HUES48 (cell line): ENCODE measurements around the gene KAZALD1.
A peak's percentile ranks its signal among the peaks of the same experiment; 100 is the strongest.

Experiments used
- H3K27ac ChIP-seq: one replicate; pipeline ENCODE4 v1.7.0; 2013; ENCODE audit warnings: low read depth, low read length, inconsistent platforms
- H3K27me3 ChIP-seq: 2 replicates; pipeline ENCODE4 v1.6.1; 2013; ENCODE audit warnings: mild to moderate bottlenecking, low read length; ENCODE audit not compliant: control insufficient read depth, insufficient read depth
- H3K36me3 ChIP-seq: 2 replicates; pipeline ENCODE4 v1.6.1; 2013; ENCODE audit warnings: low read length; ENCODE audit not compliant: control insufficient read depth, insufficient read depth
- H3K4me1 ChIP-seq: 2 replicates; pipeline ENCODE4 v1.6.1; 2013; ENCODE audit warnings: mild to moderate bottlenecking, low read length; ENCODE audit not compliant: control insufficient read depth, insufficient read depth
- H3K4me3 ChIP-seq: 2 replicates; pipeline ENCODE4 v1.5.1; 2013; ENCODE audit warnings: mild to moderate bottlenecking, low read depth, low read length
- H3K9ac ChIP-seq: 2 replicates; pipeline ENCODE4 v1.6.1; 2013; ENCODE audit warnings: mild to moderate bottlenecking, low read depth, low read length, moderate library complexity
- H3K9me3 ChIP-seq: 2 replicates; pipeline ENCODE4 v1.6.1; 2013; ENCODE audit warnings: low read length; ENCODE audit not compliant: control insufficient read depth, insufficient read depth

KAZALD1 gene, protein sequence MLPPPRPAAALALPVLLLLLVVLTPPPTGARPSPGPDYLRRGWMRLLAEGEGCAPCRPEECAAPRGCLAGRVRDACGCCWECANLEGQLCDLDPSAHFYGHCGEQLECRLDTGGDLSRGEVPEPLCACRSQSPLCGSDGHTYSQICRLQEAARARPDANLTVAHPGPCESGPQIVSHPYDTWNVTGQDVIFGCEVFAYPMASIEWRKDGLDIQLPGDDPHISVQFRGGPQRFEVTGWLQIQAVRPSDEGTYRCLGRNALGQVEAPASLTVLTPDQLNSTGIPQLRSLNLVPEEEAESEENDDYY

DNA sequence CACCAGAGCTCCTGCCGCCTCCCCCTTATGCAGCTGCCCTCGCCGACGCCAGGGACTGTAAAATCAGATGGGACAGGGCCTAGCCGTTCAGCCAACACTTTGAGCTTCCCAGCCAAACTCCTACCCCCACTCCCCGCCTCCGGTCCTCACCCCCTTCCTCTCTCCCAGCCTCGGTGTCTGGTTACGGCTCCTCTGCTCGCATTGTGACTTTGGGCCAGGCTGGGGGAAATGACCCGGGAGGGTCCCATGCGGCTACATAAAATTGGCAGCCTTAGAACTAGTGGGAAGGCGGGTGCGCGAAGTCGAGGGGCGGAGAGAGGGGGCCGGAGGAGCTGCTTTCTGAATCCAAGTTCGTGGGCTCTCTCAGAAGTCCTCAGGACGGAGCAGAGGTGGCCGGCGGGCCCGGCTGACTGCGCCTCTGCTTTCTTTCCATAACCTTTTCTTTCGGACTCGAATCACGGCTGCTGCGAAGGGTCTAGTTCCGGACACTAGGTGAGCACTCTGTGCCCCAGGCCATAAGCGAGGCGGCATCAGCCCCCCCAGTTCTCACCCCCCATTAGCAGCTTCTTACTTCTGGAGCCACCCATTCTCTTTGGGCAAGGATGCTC lies at the start of gene KAZALD1:
Gene KAZALD1, plus strand, starts transcription at position 366 of the 608 bp plus-strand sequence. CDS start 604 bp downstream, outside the sequence.
- Histone ChIP-seq H3K36me3 (0 out of 2 replicates have a peak, but pooled peaks cover 4% of the 10 kb centered on the region), H3K27ac (peak within 1 kb of the TSS; percentile 92), H3K4me3 (peak within 1 kb of the TSS; percentile 96), H3K9ac (peak within 1 kb of the TSS; percentile 78), H3K4me1 (peaks cover 31% of the 10 kb centered on the region), H3K9me3 (no peaks in the 10 kb centered on the region), H3K27me3 (peaks cover 57% of the 10 kb centered on the region)

DNA sequence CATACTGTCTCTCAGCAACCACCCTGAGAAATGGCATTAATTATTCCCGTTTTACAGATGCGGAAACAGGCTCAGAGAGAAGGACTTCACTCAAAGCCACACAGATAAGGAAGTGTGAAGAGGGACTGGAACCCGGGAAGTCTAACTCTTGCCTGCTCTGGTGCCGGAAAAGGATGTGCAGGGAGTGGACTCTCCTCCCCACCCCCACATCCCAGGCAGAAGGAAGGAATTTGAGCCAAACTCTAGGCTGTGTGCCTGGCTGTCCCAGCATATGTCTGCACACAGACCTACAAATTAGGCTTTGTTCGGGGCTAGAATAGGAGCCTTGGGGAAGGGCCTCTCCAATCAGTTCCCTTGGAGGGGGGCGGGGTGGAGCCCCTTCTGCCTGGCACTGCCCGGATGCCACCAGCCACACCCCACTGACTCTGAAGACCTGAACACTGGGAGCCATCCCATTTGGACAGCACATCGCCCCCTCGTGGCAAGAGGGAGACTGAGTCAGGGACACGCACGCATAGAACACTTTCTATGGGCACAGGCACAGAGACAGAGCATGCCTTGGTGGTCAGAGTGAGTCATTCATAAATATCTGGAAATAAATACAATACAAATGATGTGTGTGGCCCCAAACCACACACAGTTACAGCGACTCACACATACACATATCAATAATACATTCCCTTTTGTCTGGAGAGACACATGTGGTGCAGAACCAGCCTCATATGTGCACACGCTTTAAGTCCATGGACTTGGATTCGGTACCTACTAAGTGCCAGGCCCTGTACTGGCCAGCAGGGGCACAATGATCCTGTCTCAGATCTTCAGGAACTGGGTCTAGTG lies 49.0 kb upstream of the KAZALD1 start:
- Histone ChIP-seq H3K36me3 (no peaks in the 10 kb centered on the region), H3K27me3 (peaks cover 28% of the 10 kb centered on the region), H3K9me3 (no peaks in the 10 kb centered on the region), H3K4me3 (no peak overlapping the region), H3K9ac (no peak overlapping the region), H3K27ac (no peak overlapping the region), H3K4me1 (peaks cover 7% of the 10 kb centered on the region; the same call in 1 of the 2 replicates)

DNA sequence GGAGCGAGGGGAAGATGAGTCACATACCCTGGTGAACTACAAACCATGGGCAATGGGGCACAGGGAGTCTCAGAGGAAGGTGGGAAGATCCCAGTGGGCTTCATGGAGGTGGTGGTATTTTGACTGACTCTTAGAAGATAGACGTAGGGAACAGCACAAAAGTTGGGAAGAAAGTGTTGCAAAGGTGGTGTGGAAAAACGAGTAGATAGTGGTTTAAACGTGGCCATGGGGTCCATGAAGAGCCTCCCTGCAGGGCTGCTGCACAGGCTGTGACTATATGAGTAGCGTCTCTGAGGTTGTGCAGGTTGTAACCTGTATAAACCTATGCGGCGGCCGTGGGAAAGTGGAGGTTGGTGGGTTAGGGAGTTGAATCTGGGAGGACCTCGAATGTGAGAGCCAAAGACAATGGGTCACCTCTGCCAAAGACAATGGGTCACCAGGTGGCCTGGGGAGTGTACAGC lies 48.4 kb upstream of the KAZALD1 start:
- H3K36me3 ChIP-seq: no peaks in the 10 kb centered on the region
- no peak overlapping the region for H3K27ac ChIP-seq
- no peak overlapping the region for H3K9ac ChIP-seq
- peaks cover 9% of the 10 kb centered on the region; the same call in 1 of the 2 replicates for H3K4me1 ChIP-seq
- no peak overlapping the region for H3K4me3 ChIP-seq
- H3K27me3 ChIP-seq: peaks cover 35% of the 10 kb centered on the region
- no peaks in the 10 kb centered on the region for H3K9me3 ChIP-seq

DNA sequence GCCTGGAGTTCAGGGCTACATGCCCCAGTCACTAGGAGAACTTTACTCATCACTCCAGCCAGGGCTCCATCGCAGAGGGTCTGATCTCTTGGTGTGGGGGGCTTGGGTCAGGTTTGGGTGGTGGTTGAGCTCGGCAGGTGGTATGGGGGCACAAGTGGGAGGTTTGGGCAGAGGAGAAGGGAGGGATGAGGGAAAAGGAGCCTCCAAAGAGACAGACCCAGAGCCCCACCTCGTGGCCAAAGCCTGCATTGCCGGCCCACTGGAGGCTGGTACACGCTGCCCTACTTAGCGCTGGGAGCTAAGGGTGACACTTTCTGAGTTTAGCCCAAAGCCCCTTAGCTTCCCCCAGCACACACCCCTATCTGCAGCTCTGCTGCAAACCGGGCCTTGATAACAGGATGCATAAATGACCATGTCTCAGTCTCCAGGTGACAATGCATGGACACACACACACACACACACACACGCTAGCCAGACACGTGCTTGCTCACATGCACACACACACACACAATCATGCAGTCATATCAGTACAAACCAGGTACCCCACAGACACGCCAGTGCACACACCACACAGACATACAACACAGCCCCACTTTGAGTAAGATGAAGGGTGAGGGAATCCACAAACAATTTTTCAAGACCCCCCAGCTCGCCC lies 47.4 kb upstream of the KAZALD1 start:
- Histone ChIP-seq H3K4me3 (no peak overlapping the region), H3K27me3 (peaks cover 44% of the 10 kb centered on the region), H3K9me3 (no peaks in the 10 kb centered on the region), H3K36me3 (no peaks in the 10 kb centered on the region), H3K4me1 (0 out of 2 replicates have a peak, but pooled peaks cover 12% of the 10 kb centered on the region), H3K27ac (no peak overlapping the region), H3K9ac (no peak overlapping the region)

DNA sequence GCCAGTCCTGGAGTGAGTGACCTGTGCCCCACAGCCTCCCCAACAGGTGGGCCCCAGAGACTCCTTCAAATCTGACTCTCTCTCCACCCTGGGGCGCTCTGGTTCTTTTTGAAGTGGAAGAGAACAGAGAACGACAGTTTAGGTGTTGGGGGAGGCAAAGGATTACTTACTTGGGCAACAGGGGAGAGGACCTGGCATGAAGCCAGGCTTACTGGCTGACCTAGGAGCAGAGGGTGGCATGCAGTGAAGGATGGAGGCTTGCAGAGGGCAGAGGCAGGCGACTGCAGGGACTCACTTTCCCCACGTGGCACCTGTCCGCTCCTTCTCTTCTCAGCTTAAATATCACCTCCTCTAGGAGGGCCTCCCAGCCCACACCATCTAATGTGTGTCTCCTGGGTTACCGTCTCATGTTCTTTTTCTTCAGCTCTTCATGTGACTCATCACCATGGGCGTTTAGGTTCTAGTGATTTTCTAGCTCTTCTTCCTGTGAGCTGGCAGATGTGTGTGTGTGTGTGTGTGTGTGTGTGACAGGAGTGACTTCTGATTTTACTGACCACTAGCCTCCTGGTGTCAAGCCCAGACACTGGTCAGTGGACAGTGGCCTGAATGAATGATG lies 46.7 kb upstream of the KAZALD1 start:
- Histone ChIP-seq H3K4me3 (no peak overlapping the region), H3K27ac (no peak overlapping the region)

DNA sequence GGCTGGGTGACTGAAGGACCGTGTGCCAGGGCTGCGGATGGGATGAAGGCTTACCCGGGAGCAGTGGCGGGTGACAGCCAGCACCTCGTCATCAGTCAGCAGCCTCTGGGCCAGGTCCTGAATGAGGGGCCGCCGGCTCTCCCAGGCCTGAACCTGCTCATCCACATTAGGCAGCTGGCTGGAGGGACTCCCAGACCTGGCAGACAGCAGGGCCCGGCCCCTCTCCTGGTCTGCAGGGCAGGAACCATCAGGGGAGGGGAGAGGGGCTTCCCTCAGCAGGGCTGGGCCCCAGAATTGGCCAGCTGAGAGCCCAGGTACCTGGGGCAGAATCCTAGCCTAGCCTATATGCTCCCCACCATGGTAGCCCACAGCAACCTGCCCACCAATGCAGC lies 46.2 kb upstream of the KAZALD1 start:
- Histone ChIP-seq H3K4me1 (0 out of 2 replicates have a peak, but pooled peaks cover 12% of the 10 kb centered on the region), H3K9ac (no peak overlapping the region), H3K27ac (no peak overlapping the region), H3K27me3 (peaks cover 51% of the 10 kb centered on the region), H3K36me3 (no peaks in the 10 kb centered on the region), H3K9me3 (no peaks in the 10 kb centered on the region), H3K4me3 (no peak overlapping the region)

More for the DNA sequence above, 46.7 kb upstream of the KAZALD1 start:
- Histone ChIP-seq H3K9ac (no peak overlapping the region), H3K4me1 (0 out of 2 replicates have a peak, but pooled peaks cover 12% of the 10 kb centered on the region), H3K27me3 (peaks cover 49% of the 10 kb centered on the region), H3K9me3 (no peaks in the 10 kb centered on the region), H3K36me3 (no peaks in the 10 kb centered on the region)

DNA sequence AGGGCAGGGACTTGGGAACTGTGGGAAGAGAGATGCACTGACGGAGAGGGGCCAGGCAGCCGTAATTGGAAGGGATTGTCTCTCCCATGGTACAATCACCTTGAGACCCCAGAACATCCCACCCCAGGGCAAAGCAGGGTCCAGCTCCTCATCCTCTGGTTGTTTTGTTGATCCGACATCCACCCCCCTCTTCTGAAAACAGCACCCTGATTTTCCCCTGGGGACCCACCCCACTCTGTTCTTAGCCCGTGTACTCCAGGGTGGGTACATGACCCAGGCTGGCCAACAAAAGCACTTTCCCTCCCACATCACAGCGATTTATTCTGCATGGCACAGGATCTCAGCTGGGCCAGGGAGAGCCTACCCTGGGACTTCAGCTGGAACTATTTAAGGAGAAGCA lies 45.0 kb upstream of the KAZALD1 start:
- H3K4me3 ChIP-seq: no peak overlapping the region
- H3K9me3 ChIP-seq: no peaks in the 10 kb centered on the region
- no peak overlapping the region for H3K27ac ChIP-seq
- peaks cover 53% of the 10 kb centered on the region for H3K27me3 ChIP-seq
- no peak overlapping the region for H3K9ac ChIP-seq
- H3K36me3 ChIP-seq: no peaks in the 10 kb centered on the region
- H3K4me1 ChIP-seq: 0 out of 2 replicates have a peak, but pooled peaks cover 12% of the 10 kb centered on the region

DNA sequence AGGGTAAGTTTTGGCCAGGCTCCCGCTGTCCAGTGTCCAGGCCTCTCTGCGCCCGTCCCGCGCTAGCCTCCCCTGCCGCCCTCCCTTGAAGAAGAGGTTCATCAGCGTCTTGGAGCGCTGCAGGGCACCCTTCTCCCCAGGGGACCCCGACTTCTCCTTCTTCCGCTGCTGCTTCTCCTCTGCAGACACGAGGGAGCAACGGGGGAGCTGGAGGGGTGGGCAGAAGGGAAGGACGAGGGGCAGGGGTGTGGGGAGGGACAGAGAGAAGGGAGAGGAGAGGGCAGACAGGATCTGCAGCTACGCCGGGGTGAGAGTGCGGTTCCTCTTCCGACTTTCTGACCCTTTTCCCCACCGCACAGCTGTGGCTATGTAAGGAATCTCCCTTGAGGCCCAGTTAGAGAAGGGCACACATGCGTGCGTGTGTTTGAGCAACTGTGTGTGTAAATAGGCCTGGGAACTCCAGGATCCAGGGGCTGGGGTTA lies 43.6 kb upstream of the KAZALD1 start:
- Histone ChIP-seq H3K27me3 (peaks cover 53% of the 10 kb centered on the region), H3K36me3 (no peaks in the 10 kb centered on the region), H3K4me3 (peak overlapping the region; percentile 52), H3K9me3 (no peaks in the 10 kb centered on the region), H3K4me1 (0 out of 2 replicates have a peak, but pooled peaks cover 6% of the 10 kb centered on the region), H3K9ac (no peak overlapping the region), H3K27ac (no peak overlapping the region)

DNA sequence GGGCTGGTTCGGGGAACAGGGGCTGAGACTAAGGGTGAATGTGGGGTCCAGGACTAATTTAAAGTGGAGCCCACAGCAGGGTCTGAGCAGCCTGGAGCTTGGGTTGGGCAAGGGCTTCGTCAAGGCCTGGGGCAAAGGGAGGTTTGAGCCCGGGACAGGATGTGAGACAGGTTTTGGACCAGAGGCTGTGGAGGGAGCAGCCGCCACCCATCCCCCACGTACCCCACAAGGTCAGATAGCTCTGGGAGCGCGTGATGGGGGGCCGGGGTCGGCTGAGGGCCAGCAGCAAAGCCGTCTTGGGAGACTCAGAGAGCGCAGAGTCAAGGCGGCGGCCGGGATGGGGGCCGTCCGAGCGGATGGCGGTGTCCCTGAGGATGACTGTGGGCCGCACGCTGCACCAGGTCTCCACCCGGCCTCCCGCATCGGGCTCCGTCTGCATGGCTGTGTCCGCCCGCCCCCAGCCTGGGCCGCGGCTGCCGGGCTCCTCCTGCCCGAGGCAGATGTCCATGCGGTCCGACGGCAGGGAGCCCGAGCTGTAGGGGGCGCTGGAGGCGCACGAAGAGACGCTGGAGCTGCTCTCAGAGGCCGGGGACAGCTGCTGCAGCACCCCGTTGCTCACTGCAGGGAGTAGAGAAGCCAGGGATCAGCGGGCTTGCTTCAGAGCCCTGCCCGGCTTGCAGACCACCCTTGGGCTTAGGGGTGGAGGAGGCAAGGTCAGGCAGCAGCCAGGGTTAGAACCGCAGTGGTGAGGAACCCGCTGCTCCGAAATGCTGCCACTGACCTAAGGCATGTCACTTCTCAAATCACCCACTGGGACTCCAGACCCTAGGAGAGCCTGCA lies 43.0 kb upstream of the KAZALD1 start:
- Histone ChIP-seq H3K4me3 (peak overlapping the region; percentile 52), H3K27me3 (peaks cover 53% of the 10 kb centered on the region), H3K9ac (no peak overlapping the region), H3K27ac (no peak overlapping the region), H3K36me3 (no peaks in the 10 kb centered on the region), H3K4me1 (0 out of 2 replicates have a peak, but pooled peaks cover 5% of the 10 kb centered on the region), H3K9me3 (no peaks in the 10 kb centered on the region)
